ENCODE results near the gene E2F4.

DNA sequence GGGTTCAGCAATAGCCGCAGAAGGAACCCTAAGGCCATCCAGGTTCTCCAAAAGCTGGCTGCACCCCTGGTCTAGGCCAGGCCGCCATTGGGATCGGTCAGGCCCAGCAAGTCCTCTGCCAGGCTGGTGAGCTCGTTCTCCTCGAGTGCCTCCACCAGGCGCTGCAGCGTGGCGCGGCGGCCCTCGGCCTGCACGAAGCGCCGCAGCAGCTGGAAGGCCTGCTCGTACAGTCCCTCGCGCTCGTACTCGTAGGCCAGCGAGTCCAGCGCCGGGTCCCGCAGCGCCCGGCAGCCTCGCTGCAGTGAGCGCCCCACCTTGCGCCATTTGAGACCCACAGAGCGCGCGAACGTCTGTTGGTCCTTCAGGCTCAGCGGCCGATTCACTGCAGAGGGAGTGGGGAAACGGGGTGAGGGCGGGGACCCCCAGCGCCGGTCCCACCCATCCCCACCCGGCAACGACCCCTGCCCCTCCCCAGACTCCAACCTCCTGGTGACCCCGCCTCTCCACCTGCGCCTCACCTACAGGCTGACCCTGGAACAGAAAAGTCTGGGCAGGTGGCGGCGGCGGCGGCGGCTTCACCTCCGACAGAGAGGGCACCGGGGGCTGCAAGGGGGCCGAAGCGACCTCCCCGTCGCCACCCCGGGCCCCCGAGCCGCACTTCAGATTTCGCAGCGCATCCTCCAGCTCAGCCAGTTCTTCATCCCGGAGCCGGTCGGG, 37.2 kb upstream of the E2F4 start:
- TF ChIP-seq, protein P1, sequence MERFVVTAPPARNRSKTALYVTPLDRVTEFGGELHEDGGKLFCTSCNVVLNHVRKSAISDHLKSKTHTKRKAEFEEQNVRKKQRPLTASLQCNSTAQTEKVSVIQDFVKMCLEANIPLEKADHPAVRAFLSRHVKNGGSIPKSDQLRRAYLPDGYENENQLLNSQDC (CRISPR knock-in tag; IDR thresholded peaks at IDR 0.05) = no peak
- TF ChIP-seq RAD21 (CRISPR knock-in tag; conservative IDR thresholded peaks at IDR 0.05 in 1 of 2, IDR thresholded peaks at IDR 0.05 in 1 of 2) (no peak), ZNF232 (CRISPR knock-in tag; IDR thresholded peaks at IDR 0.05) (no peak), RHOXF2B (CRISPR knock-in tag; conservative IDR thresholded peaks at IDR 0.05) (no peak), ESRRB (CRISPR knock-in tag; IDR thresholded peaks at IDR 0.05; ENCODE audit: borderline replicate concordance) (no peak), IRF9 (tag; IDR thresholded peaks at IDR 0.05) (no peak), DNMT1 (IDR thresholded peaks at IDR 0.05) (no peak)
- TF ChIP-seq, protein P2, sequence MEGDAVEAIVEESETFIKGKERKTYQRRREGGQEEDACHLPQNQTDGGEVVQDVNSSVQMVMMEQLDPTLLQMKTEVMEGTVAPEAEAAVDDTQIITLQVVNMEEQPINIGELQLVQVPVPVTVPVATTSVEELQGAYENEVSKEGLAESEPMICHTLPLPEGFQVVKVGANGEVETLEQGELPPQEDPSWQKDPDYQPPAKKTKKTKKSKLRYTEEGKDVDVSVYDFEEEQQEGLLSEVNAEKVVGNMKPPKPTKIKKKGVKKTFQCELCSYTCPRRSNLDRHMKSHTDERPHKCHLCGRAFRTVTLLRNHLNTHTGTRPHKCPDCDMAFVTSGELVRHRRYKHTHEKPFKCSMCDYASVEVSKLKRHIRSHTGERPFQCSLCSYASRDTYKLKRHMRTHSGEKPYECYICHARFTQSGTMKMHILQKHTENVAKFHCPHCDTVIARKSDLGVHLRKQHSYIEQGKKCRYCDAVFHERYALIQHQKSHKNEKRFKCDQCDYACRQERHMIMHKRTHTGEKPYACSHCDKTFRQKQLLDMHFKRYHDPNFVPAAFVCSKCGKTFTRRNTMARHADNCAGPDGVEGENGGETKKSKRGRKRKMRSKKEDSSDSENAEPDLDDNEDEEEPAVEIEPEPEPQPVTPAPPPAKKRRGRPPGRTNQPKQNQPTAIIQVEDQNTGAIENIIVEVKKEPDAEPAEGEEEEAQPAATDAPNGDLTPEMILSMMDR (IDR thresholded peaks at IDR 0.05 in 2 of 3, conservative IDR thresholded peaks at IDR 0.05 in 1 of 3; ENCODE audit: insufficient read depth in 2 of 3, low read depth in 1 of 3, low read length in 3 of 3) = no peak
